Left lung (tissue), 10 donors: ENCODE results near the gene NHEJ1. TPM values are rescaled to one million over a fixed set of nuclear protein-coding genes. Genes with fewer than 3 reads are reported as not detected.

Experiments
- ATAC-seq: fragments of 200-7000 bp; cut with Tn5 transposase; one replicate; pipeline ENCODE4 v1.9.1; 2020; ENCODE audit warnings: moderate library complexity
- DNase-seq, 4 donors: peaks; one replicate each; pipeline ENCODE4 v3.0.0-alpha.2; 2013 to 2020
- H3K27ac ChIP-seq, 2 donors: fragments of 200-600 bp; sonication (generic) in 1 of 2; one replicate each; pipeline versions ENCODE4 v1.5.0 to v1.8.0; 2020 to 2021
- H3K27me3 ChIP-seq, 2 donors: fragments of 200-600 bp; sonication (generic) in 1 of 2; one replicate each; pipeline versions ENCODE4 v1.5.0 to v1.8.0; 2020 to 2021
- H3K36me3 ChIP-seq, 2 donors: fragments of 200-600 bp; sonication (generic) in 1 of 2; one replicate each; pipeline versions ENCODE4 v1.5.0 to v1.8.0; 2020 to 2021
- H3K4me1 ChIP-seq, 2 donors: fragments of 200-600 bp; one replicate each; pipeline ENCODE4 v1.8.0; 2021
- H3K4me3 ChIP-seq, 2 donors: fragments of 200-600 bp; sonication (generic) in 1 of 2; one replicate each; pipeline versions ENCODE4 v1.5.0 to v1.8.0; 2020 to 2021; ENCODE audit warnings: mild to moderate bottlenecking in 1 of 2
- H3K9me3 ChIP-seq, 2 donors: fragments of 200-600 bp; sonication (generic) in 1 of 2; one replicate each; pipeline versions ENCODE4 v1.5.0 to v1.8.0; 2020 to 2021
- CTCF ChIP-seq, 2 donors: fragments of 200-600 bp; sonication (generic) in 1 of 2; IDR thresholded peaks; one replicate each; pipeline versions ENCODE4 v1.5.0 to v1.8.0; 2021; ENCODE audit warnings: antibody characterized with exemption in 2 of 2
- intact Hi-C, 2 donors: fragments of 100-400 bp; cut with DNase I; formaldehyde crosslinking; loops; one replicate each; pipeline versions ENCODE4 v1.11.2 to v1.14.2; 2022
- polyA plus RNA-seq, 6 donors: library from polyadenylated mRNA; unstranded; fragments of 120-200 nt; gene quantifications; one replicate each; pipeline ENCODE4 v1.2.1, GENCODE V29; 2013; ENCODE audit not compliant: insufficient read length in 6 of 6
- total RNA-seq, 2 donors: library from RNA; stranded (reverse); fragmentation: NEBNext Ultra II Directional; extraction: Animal tissue kit (Norgen Biotek cat#: 25700); gene quantifications; one replicate each; pipeline ENCODE4 v1.2.1, GENCODE V29; 2021
- donor health status: DM: no; HTN: yes; CAD: no.
- donor health status: DM: no; HTN: no; CAD: no.

The NHEJ1 gene
- total and polyA plus RNA-seq, 8 donors = 14.0 to 20.9 (median 18.2) TPM

- no peak overlapping the region for H3K27ac ChIP-seq
- H3K9me3 ChIP-seq = no peaks in the 10 kb centered on the region
- DNase-seq (peak in 1 of 4 donors; percentile 79), ATAC-seq (no peak)
- H3K36me3 ChIP-seq = no peaks in the 10 kb centered on the region
- no peak overlapping the region for H3K4me3 ChIP-seq
- peaks cover 60 to 83% of the 10 kb centered on the region in 2 donors for H3K27me3 ChIP-seq
- intact Hi-C loops = loop anchor here in 1 of 2 donors (5.0 to 10.0 kb wide), 3 partner anchors 68 to 248 kb away; partner anchors contain the start of gene PTPRN
- no peak for TF ChIP-seq CTCF (IDR thresholded peaks at IDR 0.05)
- peaks cover 29 to 40% of the 10 kb centered on the region in 2 donors for H3K4me1 ChIP-seq
Measured at GRCh38 chr2:219056896-219057708, 103.5 kb downstream of the NHEJ1 start.

GRCh38 chr2:219056176-219056895 lies 104.3 kb downstream of the NHEJ1 start:
- H3K27ac ChIP-seq = no peak overlapping the region
- TF ChIP-seq CTCF (IDR thresholded peaks at IDR 0.05) = no peak
- DNase-seq (no peak), ATAC-seq (no peak)
- H3K4me3 ChIP-seq = no peak overlapping the region
- intact Hi-C loops = loop anchor here in 1 of 2 donors (5.0 to 10.0 kb wide), 3 partner anchors 68 to 248 kb away; partner anchors contain the start of gene PTPRN
- peaks cover 52 to 83% of the 10 kb centered on the region in 2 donors for H3K27me3 ChIP-seq
- no peaks in the 10 kb centered on the region for H3K9me3 ChIP-seq
- peaks cover 29 to 39% of the 10 kb centered on the region in 2 donors for H3K4me1 ChIP-seq
- no peaks in the 10 kb centered on the region for H3K36me3 ChIP-seq

- H3K4me1 ChIP-seq = peaks cover 23 to 30% of the 10 kb centered on the region in 2 donors
- H3K4me3 ChIP-seq = no peak overlapping the region
- DNase-seq = peak in 1 of 4 donors; percentile 75
- H3K27me3 ChIP-seq = peaks cover 43 to 80% of the 10 kb centered on the region in 2 donors
- TF ChIP-seq CTCF (IDR thresholded peaks at IDR 0.05) = no peak
- no peaks in the 10 kb centered on the region for H3K36me3 ChIP-seq
- no peak for ATAC-seq
- H3K9me3 ChIP-seq = no peaks in the 10 kb centered on the region
- intact Hi-C loops = loop anchor here in 1 of 2 donors (5.0 to 10.0 kb wide), 3 partner anchors 70 to 250 kb away; partner anchors contain the start of gene PTPRN
- no peak overlapping the region for H3K27ac ChIP-seq
Measured at GRCh38 chr2:219054956-219055903, 105.4 kb downstream of the NHEJ1 start.

GRCh38 chr2:219049282-219049681 lies 111.3 kb downstream of the NHEJ1 start:
- H3K27ac ChIP-seq = no peak overlapping the region
- no peak for TF ChIP-seq CTCF (IDR thresholded peaks at IDR 0.05)
- ATAC-seq (no peak), DNase-seq (no peak)
- no peaks in the 10 kb centered on the region for H3K36me3 ChIP-seq
- no peaks in the 10 kb centered on the region for H3K4me1 ChIP-seq
- peaks cover 0 to 76% of the 10 kb centered on the region in 2 donors for H3K27me3 ChIP-seq
- H3K9me3 ChIP-seq = no peaks in the 10 kb centered on the region
- intact Hi-C loops = no loop called here
- H3K4me3 ChIP-seq = no peak overlapping the region
